GM19372 (cell line): ENCODE data around the gene CHGA.

Experiments used
- ATAC-seq: cut with Tn5 transposase; IDR thresholded peaks from one replicate; pipeline ENCODE4 v1.9.1; 2021; ENCODE audit warnings: mild to moderate bottlenecking, low read depth, moderate library complexity; ENCODE audit not compliant: unreplicated experiment

Gene CHGA

GRCh38 chr14:92958373-92959188, 35.6 kb downstream of the CHGA start:
- ATAC-seq: no peak

- ATAC-seq: no peak
Observed at GRCh38 chr14:92959189-92959531, 36.2 kb downstream of the CHGA start.

- no peak for ATAC-seq
Observed at GRCh38 chr14:92959761-92960680, 37.1 kb downstream of the CHGA start.

GRCh38 chr14:92960706-92961566, 38.0 kb downstream of the CHGA start:
- no peak for ATAC-seq

GRCh38 chr14:92961567-92961855, 38.6 kb downstream of the CHGA start:
- no peak for ATAC-seq

GRCh38 chr14:92962031-92962830, 39.3 kb downstream of the CHGA start:
- ATAC-seq: no peak

GRCh38 chr14:92962831-92963095, 39.8 kb downstream of the CHGA start:
- no peak for ATAC-seq

- no peak for ATAC-seq
Observed at GRCh38 chr14:92963301-92964123, 40.6 kb downstream of the CHGA start.

GRCh38 chr14:92964124-92965109, 41.5 kb downstream of the CHGA start:
- ATAC-seq: no peak

GRCh38 chr14:92965281-92965680, 42.3 kb downstream of the CHGA start:
- ATAC-seq: no peak

- no peak for ATAC-seq
Observed at GRCh38 chr14:92967346-92967926, 44.5 kb downstream of the CHGA start.

GRCh38 chr14:92968291-92969020, 45.5 kb downstream of the CHGA start:
- ATAC-seq: no peak

GRCh38 chr14:92969430-92969829, 46.5 kb downstream of the CHGA start:
- ATAC-seq: no peak

GRCh38 chr14:92969871-92970270, 46.9 kb downstream of the CHGA start:
- ATAC-seq: no peak

GRCh38 chr14:92970271-92970670, 47.3 kb downstream of the CHGA start:
- ATAC-seq: no peak

- no peak for ATAC-seq
Observed at GRCh38 chr14:92971601-92972180, 48.7 kb downstream of the CHGA start.

- no peak for ATAC-seq
Observed at GRCh38 chr14:92973261-92973797, 50.4 kb downstream of the CHGA start.
